Mucosa of descending colon (tissue), 3 donors: Measurements from ENCODE around the gene ARHGAP26. TPM values are rescaled to one million over a fixed set of nuclear protein-coding genes. Genes with fewer than 3 reads are reported as not detected.
A peak's percentile ranks its signal among the peaks of the same experiment; 100 is the strongest.

Source experiments
- ATAC-seq: fragments of 200-7000 bp; cut with Tn5 transposase; one replicate; pipeline ENCODE4 v1.9.1; 2020; ENCODE audit warnings: mild to moderate bottlenecking, moderate library complexity
- DNase-seq, 3 donors: peaks; one replicate each; pipeline ENCODE4 v3.0.0-alpha.2; 2020
- H3K36me3 ChIP-seq: fragments of 200-600 bp; one replicate; pipeline ENCODE4 v1.8.0; 2021; ENCODE audit warnings: low read depth, mild to moderate bottlenecking
- H3K4me1 ChIP-seq: fragments of 200-600 bp; one replicate; pipeline ENCODE4 v1.8.0; 2021; ENCODE audit warnings: low read depth, mild to moderate bottlenecking
- H3K4me3 ChIP-seq: fragments of 200-600 bp; one replicate; pipeline ENCODE4 v1.8.0; 2021; ENCODE audit warnings: mild to moderate bottlenecking
- H3K9me3 ChIP-seq: fragments of 200-600 bp; one replicate; pipeline ENCODE4 v1.8.0; 2021; ENCODE audit warnings: mild to moderate bottlenecking
- CTCF ChIP-seq: fragments of 200-600 bp; IDR thresholded peaks from one replicate; pipeline ENCODE4 v1.8.0; 2022; ENCODE audit warnings: antibody characterized with exemption, mild to moderate bottlenecking
- intact Hi-C, 2 donors: fragments of 100-400 bp; cut with DNase I in 1 of 2; cut with micrococcal nuclease in 1 of 2; formaldehyde crosslinking; loops; one replicate each; pipeline versions ENCODE4 v1.11.0 to v1.11.1; 2022; cut with DNase I, micrococcal nuclease
- total RNA-seq, 3 donors: library from RNA; stranded (reverse); fragmentation: NEBNext Ultra II Directional in 2 of 3; extraction: Animal tissue kit (Norgen Biotek cat#: 25700) in 2 of 3; gene quantifications; one replicate each; pipeline versions ENCODE4 v1.2.1 to v1.2.4, GENCODE V29; 2021 to 2023
- donor health status: DM: no; HTN: no; CAD: no; lungs with moderate emphysema.
- donor health status: DM: no; HTN: no; CAD: no.
- donor health status: DM: no; HTN: yes; CAD: no.

Gene ARHGAP26
- total RNA-seq, 3 donors from 2014 or later = 52.9 to 96.0 (median 67.8) TPM

- ATAC-seq (no peak), DNase-seq (no peak)
- H3K4me3 ChIP-seq = no peak overlapping the region
- no peak for TF ChIP-seq CTCF
- no peaks in the 10 kb centered on the region for H3K4me1 ChIP-seq
- H3K9me3 ChIP-seq = no peaks in the 10 kb centered on the region
- H3K36me3 ChIP-seq = no peaks in the 10 kb centered on the region
- intact Hi-C loops = no loop called here
These were observed 121.8 kb downstream of the ARHGAP26 start for GRCh38 chr5:142892021-142892420.

- no peaks in the 10 kb centered on the region for H3K4me1 ChIP-seq
- DNase-seq (no peak), ATAC-seq (no peak)
- intact Hi-C loops = no loop called here
- no peaks in the 10 kb centered on the region for H3K36me3 ChIP-seq
- H3K4me3 ChIP-seq = no peak overlapping the region
- no peaks in the 10 kb centered on the region for H3K9me3 ChIP-seq
- TF ChIP-seq CTCF = no peak
These were observed 124.1 kb downstream of the ARHGAP26 start for GRCh38 chr5:142894315-142894714.

- Histone ChIP-seq H3K4me1 (no peaks in the 10 kb centered on the region), H3K4me3 (no peak overlapping the region), H3K36me3 (no peaks in the 10 kb centered on the region), H3K9me3 (no peaks in the 10 kb centered on the region)
- no peak for TF ChIP-seq CTCF
- peak; percentile 47 for ATAC-seq
- intact Hi-C loops = no loop called here
- no peak for DNase-seq
These were observed 124.6 kb downstream of the ARHGAP26 start for GRCh38 chr5:142894749-142895148.

GRCh38 chr5:142896325-142897007 lies 126.3 kb downstream of the ARHGAP26 start:
- no peaks in the 10 kb centered on the region for H3K9me3 ChIP-seq
- ATAC-seq = no peak
- no peak for TF ChIP-seq CTCF
- H3K4me1 ChIP-seq = no peaks in the 10 kb centered on the region
- intact Hi-C loops = no loop called here
- H3K36me3 ChIP-seq = no peaks in the 10 kb centered on the region
- no peak for DNase-seq
- H3K4me3 ChIP-seq = no peak overlapping the region

GRCh38 chr5:142897328-142897727 lies 127.2 kb downstream of the ARHGAP26 start:
- no peak overlapping the region for H3K4me3 ChIP-seq
- H3K9me3 ChIP-seq = no peaks in the 10 kb centered on the region
- H3K4me1 ChIP-seq = no peaks in the 10 kb centered on the region
- intact Hi-C loops = no loop called here
- ATAC-seq (no peak), DNase-seq (no peak)
- H3K36me3 ChIP-seq = no peaks in the 10 kb centered on the region
- TF ChIP-seq CTCF = no peak

- Histone ChIP-seq H3K36me3 (no peaks in the 10 kb centered on the region), H3K9me3 (no peaks in the 10 kb centered on the region), H3K4me1 (no peaks in the 10 kb centered on the region), H3K4me3 (no peak overlapping the region)
- DNase-seq (no peak), ATAC-seq (no peak)
- intact Hi-C loops = no loop called here
- no peak for TF ChIP-seq CTCF
These were observed 130.8 kb downstream of the ARHGAP26 start for GRCh38 chr5:142900927-142901326.
